ENCODE results near the gene TNFSF10. TPM values are rescaled to one million over a fixed set of nuclear protein-coding genes. Genes with fewer than 3 reads are reported as not detected.

The TNFSF10 gene
- total and polyA plus RNA-seq, 9 of the 15 experiments (the other 6 are each of a cell fraction or from before 2014, with no cell fraction given) = 0.07 to 1.3 (median 0.27) TPM; not detected in 1

- TF ChIP-seq ZNF184 (CRISPR knock-in tag; IDR thresholded peaks at IDR 0.05) (no peak), ATF4 (CRISPR knock-in tag; IDR thresholded peaks at IDR 0.05) (no peak), MLLT1 (IDR thresholded peaks at IDR 0.05) (no peak), NFE2 (IDR thresholded peaks at IDR 0.05; ENCODE audit: low read depth) (no peak), NFRKB (IDR thresholded peaks at IDR 0.05; ENCODE audit: low read depth) (no peak), MAFK (IDR thresholded peaks at IDR 0.05; ENCODE audit: low read length) (no peak), CBX2 (IDR thresholded peaks at IDR 0.05; ENCODE audit: insufficient read depth, low read length, poor library complexity, severe bottlenecking) (no peak), EGR1 (conservative IDR thresholded peaks at IDR 0.05) (peak; percentile 44; the same call in 1 of the 2 replicates), CBFA2T2 (conservative IDR thresholded peaks at IDR 0.05) (no peak), BCLAF1 (IDR thresholded peaks at IDR 0.05; ENCODE audit: borderline replicate concordance in 1 of 2, control insufficient read depth in 1 of 2, low read depth in 2 of 2, low read length in 1 of 2) (no peak), COPS2 (conservative IDR thresholded peaks at IDR 0.05) (no peak), PTTG1 (tag; IDR thresholded peaks at IDR 0.05; ENCODE audit: low read depth) (no peak), E2F1 (CRISPR knock-in tag; IDR thresholded peaks at IDR 0.05) (no peak), MBD2 (IDR thresholded peaks at IDR 0.05; ENCODE audit: borderline replicate concordance, low read depth) (no peak), ZNF175 (CRISPR knock-in tag; IDR thresholded peaks at IDR 0.05; ENCODE audit: low read depth) (no peak), CEBPG (CRISPR knock-in tag; IDR thresholded peaks at IDR 0.05) (no peak), CEBPG (tag; conservative IDR thresholded peaks at IDR 0.05 in 1 of 2, IDR thresholded peaks at IDR 0.05 in 1 of 2) (peak; percentile 86 to 92), SPI1 (IDR thresholded peaks at IDR 0.05; ENCODE audit: borderline replicate concordance, low read depth, low read length) (no peak), SMAD2 (IDR thresholded peaks at IDR 0.05; ENCODE audit: low read depth, low read length) (no peak)
These were observed 39.9 kb upstream of the TNFSF10 start (continued) for GRCh38 chr3:172562871-172563865.

All from K562 (cell line).